ENCODE results near the gene DST.

The DST gene

GRCh38 chr6:56433119-56433518 is 209.6 kb downstream of the DST start:
- no peak for TF ChIP-seq CTCF (IDR thresholded peaks at IDR 0.05; ENCODE audit: low read length)
- TF ChIP-seq EZH2 (IDR thresholded peaks at IDR 0.05; ENCODE audit: borderline replicate concordance, low read length): no peak
- Histone ChIP-seq H3K4me1 (ENCODE audit: insufficient read depth, low read length, severe bottlenecking) (no peaks in the 10 kb centered on the region), H3K9me3 (ENCODE audit: low read length) (no peaks in the 10 kb centered on the region), H3K27ac (ENCODE audit: low read depth, low read length, poor library complexity, severe bottlenecking) (no peak overlapping the region), H3K36me3 (ENCODE audit: insufficient read depth, low read length) (no peaks in the 10 kb centered on the region), H3F3A (ENCODE audit: insufficient read depth, low read length) (no peaks in the 10 kb centered on the region), H2AFZ (ENCODE audit: low read length) (no peak overlapping the region), H3K9ac (ENCODE audit: low read length) (no peak overlapping the region), H3K79me2 (ENCODE audit: insufficient read depth, low read length) (no peaks in the 10 kb centered on the region), H3K9me2 (ENCODE audit: low read depth, low read length) (no peaks in the 10 kb centered on the region), H3K4me3 (ENCODE audit: low read depth, low read length, poor library complexity, severe bottlenecking) (no peak overlapping the region), H4K20me1 (ENCODE audit: insufficient read depth, low read length) (no peaks in the 10 kb centered on the region), H3K4me2 (ENCODE audit: low read length) (no peak overlapping the region), H3K27me3 (ENCODE audit: insufficient read depth, low read length) (no peaks in the 10 kb centered on the region)

- TF ChIP-seq CTCF (IDR thresholded peaks at IDR 0.05; ENCODE audit: low read length) (no peak), EZH2 (IDR thresholded peaks at IDR 0.05; ENCODE audit: borderline replicate concordance, low read length) (no peak)
- Histone ChIP-seq H3K9me2 (ENCODE audit: low read depth, low read length) (no peaks in the 10 kb centered on the region), H2AFZ (ENCODE audit: low read length) (no peak overlapping the region), H3F3A (ENCODE audit: insufficient read depth, low read length) (no peaks in the 10 kb centered on the region), H3K9ac (ENCODE audit: low read length) (no peak overlapping the region), H3K4me3 (ENCODE audit: low read depth, low read length, poor library complexity, severe bottlenecking) (no peak overlapping the region), H3K36me3 (ENCODE audit: insufficient read depth, low read length) (no peaks in the 10 kb centered on the region), H3K79me2 (ENCODE audit: insufficient read depth, low read length) (no peaks in the 10 kb centered on the region), H4K20me1 (ENCODE audit: insufficient read depth, low read length) (no peaks in the 10 kb centered on the region), H3K27me3 (ENCODE audit: insufficient read depth, low read length) (no peaks in the 10 kb centered on the region), H3K4me2 (ENCODE audit: low read length) (no peak overlapping the region), H3K4me1 (ENCODE audit: insufficient read depth, low read length, severe bottlenecking) (no peaks in the 10 kb centered on the region), H3K27ac (ENCODE audit: low read depth, low read length, poor library complexity, severe bottlenecking) (no peak overlapping the region), H3K9me3 (ENCODE audit: low read length) (no peaks in the 10 kb centered on the region)
Observed at GRCh38 chr6:56432194-56432593, 210.5 kb downstream of the DST start.

- Histone ChIP-seq H3K79me2 (ENCODE audit: insufficient read depth, low read length) (no peaks in the 10 kb centered on the region), H3K36me3 (ENCODE audit: insufficient read depth, low read length) (no peaks in the 10 kb centered on the region), H3K27ac (ENCODE audit: low read depth, low read length, poor library complexity, severe bottlenecking) (no peak overlapping the region), H3K4me2 (ENCODE audit: low read length) (no peak overlapping the region), H4K20me1 (ENCODE audit: insufficient read depth, low read length) (no peaks in the 10 kb centered on the region), H3K4me3 (ENCODE audit: low read depth, low read length, poor library complexity, severe bottlenecking) (no peak overlapping the region), H3K9me3 (ENCODE audit: low read length) (no peaks in the 10 kb centered on the region), H3K27me3 (ENCODE audit: insufficient read depth, low read length) (no peaks in the 10 kb centered on the region), H3K9me2 (ENCODE audit: low read depth, low read length) (no peaks in the 10 kb centered on the region), H3F3A (ENCODE audit: insufficient read depth, low read length) (no peaks in the 10 kb centered on the region), H2AFZ (ENCODE audit: low read length) (no peak overlapping the region), H3K4me1 (ENCODE audit: insufficient read depth, low read length, severe bottlenecking) (no peaks in the 10 kb centered on the region), H3K9ac (ENCODE audit: low read length) (no peak overlapping the region)
- TF ChIP-seq CTCF (IDR thresholded peaks at IDR 0.05; ENCODE audit: low read length) (no peak), EZH2 (IDR thresholded peaks at IDR 0.05; ENCODE audit: borderline replicate concordance, low read length) (no peak)
Observed at GRCh38 chr6:56430629-56431600, 211.8 kb downstream of the DST start.
